Endothelial cell of umbilical vein (primary cell): ENCODE measurements around the gene ZNF160.

Experiments used
- CTCF ChIP-seq, 2 donors: IDR thresholded peaks; 1 replicate in 1 of 2; 2 replicates in 1 of 2; pipeline ENCODE4 v1.5.1; 2011; ENCODE audit warnings: low read length in 2 of 2, mild to moderate bottlenecking in 2 of 2, moderate library complexity in 2 of 2, control low read depth in 1 of 2, inconsistent platforms in 1 of 2, low read depth in 1 of 2; ENCODE audit not compliant: insufficient read depth in 1 of 2; ENCODE audit errors: extremely low read depth in 1 of 2
- EZH2 ChIP-seq: IDR thresholded peaks from 2 replicates; pipeline ENCODE4 v1.6.1; 2012; ENCODE audit warnings: borderline replicate concordance, low read depth, mild to moderate bottlenecking, moderate library complexity, low read length, inconsistent platforms; ENCODE audit not compliant: severe bottlenecking
- FOS ChIP-seq: IDR thresholded peaks from 2 replicates; pipeline ENCODE4 v1.6.1; 2011; ENCODE audit warnings: mild to moderate bottlenecking, low read length, moderate library complexity, borderline replicate concordance; ENCODE audit not compliant: insufficient read depth
- JUN ChIP-seq: IDR thresholded peaks from 2 replicates; pipeline ENCODE4 v1.6.1; 2011; ENCODE audit warnings: borderline replicate concordance, low read depth; ENCODE audit not compliant: insufficient read length, insufficient read depth
- MAX ChIP-seq: IDR thresholded peaks from 2 replicates; pipeline ENCODE4 v1.6.1; 2011; ENCODE audit not compliant: insufficient read depth, insufficient read length
- MYC ChIP-seq: IDR thresholded peaks from one replicate; pipeline ENCODE4 v1.6.1; 2011; ENCODE audit warnings: mild to moderate bottlenecking, low read depth, low read length
- POLR2A ChIP-seq: IDR thresholded peaks from 2 replicates; pipeline ENCODE4 v1.6.1; 2012; ENCODE audit warnings: low read depth, mild to moderate bottlenecking, control low read depth, low read length
- POLR2AphosphoS5 ChIP-seq: IDR thresholded peaks from 2 replicates; pipeline ENCODE4 v1.6.1; 2012; ENCODE audit warnings: low read depth, mild to moderate bottlenecking, control low read depth, low read length, moderate library complexity; ENCODE audit not compliant: insufficient read depth

- TF ChIP-seq POLR2A (no peak), CTCF (IDR thresholded peaks at IDR 0.05; ENCODE audit: extremely low read depth in 1 of 2, insufficient read depth in 1 of 2, low read depth in 1 of 2, low read length in 2 of 2) (no peak), POLR2AphosphoS5 (no peak), FOS (no peak), JUN (no peak), EZH2 (no peak), MAX (no peak), MYC (no peak)
Measured at GRCh38 chr19:53102206-53102755, 941 bp downstream of the ZNF160 start.
